ENCODE data around the gene BLM. TPM values are rescaled to one million over a fixed set of nuclear protein-coding genes. Genes with fewer than 3 reads are reported as not detected.

Gene BLM
- total RNA-seq, 4 donors from 2014 or later: 0.15 to 2.8 (median 1.4) TPM

GRCh38 chr15:90694987-90695386 lies 22.2 kb upstream of the BLM start:
- Histone ChIP-seq H3K27me3 (no peaks in the 10 kb centered on the region), H3K36me3 (no peaks in the 10 kb centered on the region), H3K4me1 (no peaks in the 10 kb centered on the region), H3K27ac (no peak overlapping the region), H3K9me3 (no peaks in the 10 kb centered on the region), H3K4me3 (no peak overlapping the region)
- TF ChIP-seq, protein P1, sequence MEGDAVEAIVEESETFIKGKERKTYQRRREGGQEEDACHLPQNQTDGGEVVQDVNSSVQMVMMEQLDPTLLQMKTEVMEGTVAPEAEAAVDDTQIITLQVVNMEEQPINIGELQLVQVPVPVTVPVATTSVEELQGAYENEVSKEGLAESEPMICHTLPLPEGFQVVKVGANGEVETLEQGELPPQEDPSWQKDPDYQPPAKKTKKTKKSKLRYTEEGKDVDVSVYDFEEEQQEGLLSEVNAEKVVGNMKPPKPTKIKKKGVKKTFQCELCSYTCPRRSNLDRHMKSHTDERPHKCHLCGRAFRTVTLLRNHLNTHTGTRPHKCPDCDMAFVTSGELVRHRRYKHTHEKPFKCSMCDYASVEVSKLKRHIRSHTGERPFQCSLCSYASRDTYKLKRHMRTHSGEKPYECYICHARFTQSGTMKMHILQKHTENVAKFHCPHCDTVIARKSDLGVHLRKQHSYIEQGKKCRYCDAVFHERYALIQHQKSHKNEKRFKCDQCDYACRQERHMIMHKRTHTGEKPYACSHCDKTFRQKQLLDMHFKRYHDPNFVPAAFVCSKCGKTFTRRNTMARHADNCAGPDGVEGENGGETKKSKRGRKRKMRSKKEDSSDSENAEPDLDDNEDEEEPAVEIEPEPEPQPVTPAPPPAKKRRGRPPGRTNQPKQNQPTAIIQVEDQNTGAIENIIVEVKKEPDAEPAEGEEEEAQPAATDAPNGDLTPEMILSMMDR (IDR thresholded peaks at IDR 0.05): no peak
- no peak for ATAC-seq

DNA sequence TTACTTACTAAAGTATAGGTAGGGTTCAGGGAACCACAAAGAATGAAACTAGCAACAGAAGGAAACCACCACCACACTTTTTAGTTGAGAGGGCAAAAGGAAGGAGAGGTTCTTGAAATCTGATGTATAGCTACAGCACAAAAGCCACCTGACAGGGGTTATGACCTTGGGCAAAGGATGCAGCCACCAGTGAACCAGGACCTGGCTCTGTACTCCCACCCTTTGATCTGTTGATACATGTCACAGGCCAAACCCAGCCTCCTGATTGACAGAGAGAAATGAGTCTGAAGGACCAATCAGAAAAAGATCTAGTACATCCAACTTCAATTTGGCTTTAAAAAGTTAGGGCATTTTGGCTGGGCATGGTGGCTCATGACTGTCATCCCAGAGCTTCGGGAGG lies 20.0 kb upstream of the BLM start:
- WGBS, 2 donors (ENCODE audit: low coverage in 1 of 2): 100% methylated on average over 1 of the region's 1 CpG; no CpG with 5 or more reads in 1 of the 2 donors

GRCh38 chr15:90698629-90699028 lies 18.5 kb upstream of the BLM start:
- no peak overlapping the region for H3K4me3 ChIP-seq
- H3K4me1 ChIP-seq: no peaks in the 10 kb centered on the region
- H3K9me3 ChIP-seq: no peaks in the 10 kb centered on the region
- 100% methylated on average over 1 to 3 of the region's 3 CpGs for WGBS, 2 donors (ENCODE audit: low coverage in 1 of 2)
- ATAC-seq: no peak
- TF ChIP-seq, protein P1 (IDR thresholded peaks at IDR 0.05): no peak
- TF ChIP-seq EP300 (IDR thresholded peaks at IDR 0.05): no peak
- no peak for TF ChIP-seq POLR2A (IDR thresholded peaks at IDR 0.05)
- no peak for TF ChIP-seq POLR2AphosphoS5 (IDR thresholded peaks at IDR 0.05)
- H3K36me3 ChIP-seq: no peaks in the 10 kb centered on the region
- H3K27ac ChIP-seq: no peak overlapping the region
- H3K27me3 ChIP-seq: no peaks in the 10 kb centered on the region

More for the DNA sequence above, 20.0 kb upstream of the BLM start:
- Histone ChIP-seq H3K4me3 (no peak overlapping the region), H3K9me3 (no peaks in the 10 kb centered on the region), H3K27ac (no peak overlapping the region), H3K36me3 (no peaks in the 10 kb centered on the region), H3K27me3 (no peaks in the 10 kb centered on the region), H3K4me1 (no peaks in the 10 kb centered on the region)
- TF ChIP-seq POLR2A (IDR thresholded peaks at IDR 0.05) (no peak), POLR2AphosphoS5 (IDR thresholded peaks at IDR 0.05) (no peak), EP300 (IDR thresholded peaks at IDR 0.05) (no peak)
- TF ChIP-seq, protein P1 (IDR thresholded peaks at IDR 0.05): no peak
- ATAC-seq: no peak

GRCh38 chr15:90701048-90701447 lies 16.1 kb upstream of the BLM start:
- Histone ChIP-seq H3K27ac (no peak overlapping the region), H3K27me3 (no peaks in the 10 kb centered on the region), H3K4me1 (no peaks in the 10 kb centered on the region), H3K36me3 (no peaks in the 10 kb centered on the region), H3K9me3 (peaks cover 0 to 8% (median 0%) of the 10 kb centered on the region in 3 donors), H3K4me3 (no peak overlapping the region)
- WGBS, 2 donors (ENCODE audit: low coverage in 1 of 2): 50 to 67% methylated on average over 1 to 2 of the region's 2 CpGs
- TF ChIP-seq EP300 (IDR thresholded peaks at IDR 0.05) (no peak), POLR2A (IDR thresholded peaks at IDR 0.05) (no peak), POLR2AphosphoS5 (IDR thresholded peaks at IDR 0.05) (no peak)
- TF ChIP-seq, protein P1 (IDR thresholded peaks at IDR 0.05): no peak
- ATAC-seq: no peak

GRCh38 chr15:90701880-90702630 lies 15.1 kb upstream of the BLM start:
- no peaks in the 10 kb centered on the region for H3K36me3 ChIP-seq
- no peak overlapping the region for H3K4me3 ChIP-seq
- H3K9me3 ChIP-seq: peaks cover 0 to 8% (median 0%) of the 10 kb centered on the region in 3 donors
- no peak overlapping the region for H3K27ac ChIP-seq
- H3K27me3 ChIP-seq: no peaks in the 10 kb centered on the region
- H3K4me1 ChIP-seq: no peaks in the 10 kb centered on the region
- no peak for ATAC-seq
- TF ChIP-seq POLR2AphosphoS5 (IDR thresholded peaks at IDR 0.05): no peak
- TF ChIP-seq POLR2A (IDR thresholded peaks at IDR 0.05): no peak
- no peak for TF ChIP-seq EP300 (IDR thresholded peaks at IDR 0.05)
- TF ChIP-seq, protein P1 (IDR thresholded peaks at IDR 0.05): no peak
- WGBS, 2 donors (ENCODE audit: low coverage in 1 of 2): 80% methylated on average over 1 to 9 of the region's 9 CpGs
